ENCODE results near the gene LY86. TPM values are rescaled to one million over a fixed set of nuclear protein-coding genes. Genes with fewer than 3 reads are reported as not detected.

LY86 gene
- total and polyA plus RNA-seq, 2 donors (not counting 3 experiments of a cell fraction or from before 2014, with no cell fraction given): not detected

- H3K27me3 ChIP-seq (ENCODE audit: control insufficient read depth in 2 of 2, insufficient read depth in 2 of 2, low read length in 2 of 2): no peaks in the 10 kb centered on the region
- POLR2A ChIA-PET: no interaction called here
- CTCF ChIA-PET: no interaction called here
- no peaks in the 10 kb centered on the region for H3K36me3 ChIP-seq (ENCODE audit: control insufficient read depth in 2 of 2, extremely low read depth in 1 of 2, insufficient read depth in 2 of 2, low read length in 2 of 2)
- H3K4me1 ChIP-seq (ENCODE audit: control insufficient read depth, extremely low read depth, insufficient read depth, low read length): no peaks in the 10 kb centered on the region
- dilution Hi-C loops (cut with MboI; ENCODE audit: extremely low pct_ligation_motif_present, low sequenced_read_pairs): no loop called here
- H2AFZ ChIP-seq (ENCODE audit: low read depth, low read length): no peak overlapping the region
- H3K9me3 ChIP-seq (replicated peaks; ENCODE audit: control insufficient read depth, insufficient read depth, low read length): no peaks in the 10 kb centered on the region
- H3K9me1 ChIP-seq (replicated peaks; ENCODE audit: control insufficient read depth, extremely low read depth, insufficient read depth, low read length): no peaks in the 10 kb centered on the region
- no peaks in the 10 kb centered on the region for H3K79me2 ChIP-seq (ENCODE audit: control insufficient read depth, insufficient read depth, low read length)
- H4K20me1 ChIP-seq (replicated peaks; ENCODE audit: control insufficient read depth, extremely low read depth, insufficient read depth, low read length): no peaks in the 10 kb centered on the region
- no peak for TF ChIP-seq GATA2 (IDR thresholded peaks at IDR 0.05; ENCODE audit: insufficient read depth, insufficient read length, low read depth, low read length)
- no peak for TF ChIP-seq FOS (IDR thresholded peaks at IDR 0.05; ENCODE audit: borderline replicate concordance, insufficient read depth, low read length)
- no peak for TF ChIP-seq EZH2 (IDR thresholded peaks at IDR 0.05; ENCODE audit: borderline replicate concordance, low read depth, low read length, severe bottlenecking)
- TF ChIP-seq MAX (IDR thresholded peaks at IDR 0.05; ENCODE audit: insufficient read depth, insufficient read length): no peak
- no peak for TF ChIP-seq POLR2AphosphoS5 (IDR thresholded peaks at IDR 0.05; ENCODE audit: insufficient read depth, low read depth, low read length)
- no peak for TF ChIP-seq POLR2A (IDR thresholded peaks at IDR 0.05; ENCODE audit: low read depth, low read length)
- no peak for TF ChIP-seq JUN (IDR thresholded peaks at IDR 0.05; ENCODE audit: borderline replicate concordance, insufficient read depth, insufficient read length, low read depth)
- TF ChIP-seq MYC (IDR thresholded peaks at IDR 0.05; ENCODE audit: low read depth, low read length): no peak
- TF ChIP-seq CTCF (IDR thresholded peaks at IDR 0.05; ENCODE audit: extremely low read depth in 1 of 2, insufficient read depth in 1 of 2, low read depth in 1 of 2, low read length in 2 of 2): no peak
- no peak overlapping the region for H3K9ac ChIP-seq (replicated peaks; ENCODE audit: extremely low read depth, insufficient read depth, low read length)
- intact Hi-C loops (cut with micrococcal nuclease): no loop called here
- no peak overlapping the region for H3K4me3 ChIP-seq (replicated peaks in 1 of 3; ENCODE audit: insufficient read depth in 1 of 3, low read depth in 1 of 3, low read length in 3 of 3)
- no TSS peak for BruUV-seq (replicated peaks)
- FAIRE-seq (no peak), DNase-seq (ENCODE audit: low read depth, low spot score) (no peak)
- no peak overlapping the region for H3K27ac ChIP-seq (ENCODE audit: insufficient read depth, low read depth, low read length)
- H3K4me2 ChIP-seq (ENCODE audit: insufficient read depth, low read length): no peak overlapping the region
These were observed 2.0 kb downstream of the LY86 start for GRCh38 chr6:6590530-6590929.
